DMS 273 (cell line): ENCODE results near the gene GABRG3.

Experiments
- DNase-seq: peaks from one replicate; lab custom pipeline; 2025; ENCODE audit not compliant: unreplicated experiment; lab: John Stamatoyannopoulos, UW

GABRG3 gene

DNA sequence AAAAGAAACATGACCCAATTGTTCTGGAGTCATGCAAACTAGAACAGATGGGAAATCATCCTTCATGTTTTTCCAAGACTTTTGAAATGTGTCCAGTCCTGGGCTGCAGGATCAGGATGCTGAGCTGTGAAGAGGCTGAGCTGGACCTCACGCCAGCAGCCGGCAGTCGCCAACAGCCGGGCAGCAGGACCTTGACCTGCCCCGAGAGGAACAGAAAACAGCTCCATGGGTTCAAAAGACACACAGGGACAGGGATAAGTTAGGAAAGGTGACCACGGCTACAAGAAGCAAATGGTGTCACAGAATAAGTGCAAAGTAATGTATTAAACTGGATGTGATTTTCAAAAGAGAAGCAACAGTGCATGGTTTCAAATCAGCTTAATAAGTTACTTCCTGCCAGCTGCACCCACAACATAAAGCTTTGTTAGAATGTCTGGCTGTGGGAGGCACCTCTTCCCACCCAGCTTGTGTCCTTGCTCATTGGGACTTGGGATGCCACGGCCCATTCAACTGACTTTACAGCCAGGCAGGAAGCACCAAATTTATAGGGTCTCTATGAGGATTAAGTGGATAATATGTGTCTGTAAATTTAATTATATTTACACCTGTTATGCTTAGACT, 266.4 kb downstream of the GABRG3 start:
- DNase-seq, result no peak

- no peak for DNase-seq
These were observed 267.2 kb downstream of the GABRG3 start for GRCh38 chr15:27238209-27238608.

GRCh38 chr15:27238707-27239423, 267.9 kb downstream of the GABRG3 start:
- DNase-seq, result no peak

- DNase-seq, result no peak
These were observed 271.0 kb downstream of the GABRG3 start for GRCh38 chr15:27241943-27242342.

- DNase-seq, result no peak
These were observed 273.1 kb downstream of the GABRG3 start for GRCh38 chr15:27244047-27244446.

DNA sequence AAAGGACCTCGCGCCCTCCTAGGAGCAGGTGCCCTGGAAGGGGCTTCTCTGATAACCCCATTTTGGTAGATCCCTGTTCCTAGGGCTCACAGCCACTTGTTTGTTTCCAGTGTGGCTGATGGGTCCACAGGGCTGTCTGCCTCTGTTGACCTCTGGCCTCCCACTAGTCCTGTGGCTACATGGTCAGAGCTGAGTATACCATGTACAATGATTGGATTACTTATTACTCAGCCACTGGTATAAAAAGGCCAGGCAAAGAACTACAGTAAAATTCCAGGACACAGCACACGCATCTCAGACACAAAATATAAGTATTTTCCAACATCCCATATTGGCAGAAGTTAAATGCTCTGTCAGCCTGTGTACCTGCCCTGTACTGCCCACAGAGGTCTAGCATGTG, 277.3 kb downstream of the GABRG3 start:
- DNase-seq, result no peak

DNA sequence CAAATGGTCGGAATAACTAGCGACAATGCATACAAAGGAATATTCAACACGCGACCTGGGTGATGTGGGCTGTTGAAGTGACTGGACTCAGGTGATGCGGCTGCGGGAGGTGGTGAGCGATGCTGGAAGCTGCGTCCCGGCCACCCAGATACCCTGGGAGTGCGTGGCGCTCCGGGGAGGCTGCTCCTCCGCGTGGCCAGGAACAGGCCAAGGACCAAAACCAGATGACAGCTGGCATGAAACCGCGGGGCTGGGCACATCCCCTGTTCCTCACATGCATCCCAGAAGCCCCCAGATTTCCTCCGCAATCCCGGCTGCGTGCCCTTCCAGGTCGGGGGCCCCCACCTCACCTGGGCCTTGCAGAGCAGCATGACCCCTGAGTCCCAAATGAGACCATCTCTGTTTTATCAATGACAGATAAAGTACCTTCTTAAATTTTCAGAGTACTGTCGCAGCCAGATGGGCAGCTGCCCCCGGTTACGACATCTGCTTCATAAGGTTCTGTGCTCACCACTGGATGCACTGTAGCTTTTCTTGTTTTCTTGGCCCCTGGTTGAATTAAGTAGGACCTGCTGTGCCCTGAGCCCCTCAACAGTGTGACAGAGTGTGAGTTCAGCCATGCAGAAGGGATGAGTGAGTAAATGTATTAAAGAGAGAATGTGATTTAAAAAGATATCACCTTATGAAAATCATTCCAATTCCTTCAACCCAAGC, 278.2 kb downstream of the GABRG3 start:
- DNase-seq, result peak; percentile 65

DNA sequence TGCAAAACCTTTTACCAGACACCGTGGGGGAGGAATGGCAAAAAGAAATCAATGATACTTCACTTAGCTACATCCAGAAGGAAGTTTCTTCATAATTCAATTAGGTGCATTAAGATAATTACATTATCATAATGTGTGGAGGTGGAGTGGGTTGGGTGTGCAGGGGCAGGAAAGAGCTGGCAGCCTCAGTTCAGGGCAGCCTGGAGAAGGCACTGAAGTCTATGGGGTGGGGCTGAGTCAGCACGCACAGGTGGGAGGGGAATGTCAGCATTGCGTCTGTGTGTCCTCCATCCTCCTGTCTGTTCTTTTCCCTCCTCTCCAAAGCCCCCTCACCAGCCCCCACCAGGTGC, 278.8 kb downstream of the GABRG3 start:
- DNase-seq, result peak; percentile 34

GRCh38 chr15:27250223-27250622, 279.2 kb downstream of the GABRG3 start:
- DNase-seq, result peak; percentile 55

GRCh38 chr15:27254055-27254454, 283.1 kb downstream of the GABRG3 start:
- no peak for DNase-seq

DNA sequence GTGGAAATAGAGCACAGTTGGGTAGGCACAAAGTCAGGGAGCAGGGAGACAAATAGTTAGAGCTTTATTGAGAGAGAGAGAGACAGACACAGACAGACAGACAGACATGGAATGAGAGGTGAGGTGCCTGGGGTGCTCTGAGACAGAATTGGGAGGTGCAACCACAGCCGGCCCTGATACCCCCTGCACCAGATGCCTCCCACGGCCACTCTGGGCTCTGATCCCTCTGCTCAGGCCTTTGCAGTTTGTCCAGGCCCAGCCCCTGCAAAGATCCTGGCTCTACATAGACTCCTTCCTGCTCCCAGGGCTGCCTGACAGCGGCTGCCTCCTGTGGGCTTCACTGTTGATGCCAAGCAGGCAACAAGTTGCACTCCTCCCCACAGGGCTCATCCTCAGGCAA, 283.8 kb downstream of the GABRG3 start:
- DNase-seq, result no peak

DNA sequence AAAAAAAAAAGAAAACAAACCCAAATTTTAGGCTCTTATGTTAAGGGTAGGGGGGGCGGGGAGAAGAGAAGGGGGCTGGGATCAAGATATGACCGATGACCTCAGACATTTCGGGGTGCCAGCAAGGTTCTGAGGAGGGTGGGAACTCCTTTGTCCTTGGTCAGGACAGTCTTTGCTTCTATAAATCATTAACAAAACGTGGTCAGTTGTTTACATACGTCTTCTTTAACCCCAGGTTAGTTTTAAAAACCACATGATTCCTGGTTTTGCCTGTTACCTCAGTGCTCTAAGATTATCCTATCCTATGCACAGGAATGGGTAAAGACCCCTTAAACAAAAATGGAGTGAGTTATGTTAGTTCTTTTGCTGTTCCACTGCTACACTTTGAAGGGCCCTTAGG, 285.5 kb downstream of the GABRG3 start:
- DNase-seq, result no peak

- DNase-seq, result peak; percentile 39
These were observed 287.3 kb downstream of the GABRG3 start for GRCh38 chr15:27258287-27258686.

- DNase-seq, result peak; percentile 11
These were observed 289.5 kb downstream of the GABRG3 start for GRCh38 chr15:27260523-27260922.

DNA sequence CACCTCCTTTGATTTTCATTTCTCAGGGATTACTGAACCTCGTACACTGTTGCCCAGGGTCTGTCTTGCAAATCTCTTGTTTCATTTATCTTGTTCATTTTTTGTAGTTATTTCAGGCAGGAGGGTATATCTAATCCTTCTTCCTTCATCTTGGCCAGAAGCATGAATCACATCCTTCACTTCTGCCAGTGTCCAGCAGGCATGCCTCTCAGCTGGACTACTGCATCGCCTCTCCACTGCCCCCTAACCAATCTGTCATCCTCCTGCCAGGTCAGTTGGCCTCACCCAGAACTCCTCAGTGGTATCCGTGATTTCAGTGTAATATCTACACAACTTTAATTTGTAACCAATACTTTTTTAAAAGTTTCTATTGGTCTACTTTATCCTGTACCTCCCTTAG, 297.9 kb downstream of the GABRG3 start:
- DNase-seq, result no peak

DNA sequence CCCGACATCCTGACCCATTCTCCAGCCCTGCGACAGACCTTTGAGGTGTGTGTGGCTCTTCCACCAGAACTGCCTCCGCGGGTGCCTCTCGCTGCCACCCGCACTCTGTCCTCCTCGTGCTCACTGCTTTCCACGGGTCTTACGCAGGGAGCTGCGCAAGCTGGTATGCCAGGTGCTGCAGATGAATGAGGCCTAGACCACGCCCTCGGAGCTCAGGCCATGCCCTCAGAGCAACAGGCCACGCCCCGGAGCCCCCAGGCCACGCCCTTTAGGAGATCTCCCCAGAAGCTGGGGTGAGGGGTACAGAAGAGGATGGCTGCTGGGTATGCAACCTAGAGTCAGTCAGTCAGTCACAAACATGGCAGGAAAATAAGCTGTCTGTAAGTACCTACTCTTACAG, 300.3 kb downstream of the GABRG3 start:
- no peak for DNase-seq

DNA sequence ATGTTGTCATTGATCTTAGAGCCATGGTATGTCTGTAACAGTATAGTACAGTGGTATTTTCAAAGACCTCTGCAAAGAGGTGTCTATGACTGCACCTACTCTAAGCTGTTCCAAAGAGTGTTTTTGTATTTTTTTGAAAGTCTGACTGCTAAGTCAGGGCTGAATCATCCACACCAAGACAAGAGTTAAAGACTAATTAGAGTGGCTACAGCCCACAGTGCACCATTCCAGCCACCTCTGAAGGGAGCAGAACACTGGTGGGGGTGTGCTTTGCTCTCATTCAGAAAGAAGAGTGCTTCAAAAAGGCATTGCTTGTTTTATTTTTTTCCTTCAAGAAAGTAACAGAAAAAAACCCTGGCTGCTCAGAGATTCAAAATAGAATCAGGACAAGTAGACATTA, 301.4 kb downstream of the GABRG3 start:
- DNase-seq, result no peak

- DNase-seq, result no peak
These were observed 302.5 kb downstream of the GABRG3 start for GRCh38 chr15:27273506-27273905.

GRCh38 chr15:27278761-27279160, 307.8 kb downstream of the GABRG3 start:
- DNase-seq, result peak; percentile 14

- no peak for DNase-seq
These were observed 321.7 kb downstream of the GABRG3 start for GRCh38 chr15:27292641-27293040.

GRCh38 chr15:27293607-27294006, 322.6 kb downstream of the GABRG3 start:
- no peak for DNase-seq

GRCh38 chr15:27317736-27318135, 346.8 kb downstream of the GABRG3 start:
- DNase-seq, result no peak
